ENCODE results near the gene FAM9A.

DNA sequence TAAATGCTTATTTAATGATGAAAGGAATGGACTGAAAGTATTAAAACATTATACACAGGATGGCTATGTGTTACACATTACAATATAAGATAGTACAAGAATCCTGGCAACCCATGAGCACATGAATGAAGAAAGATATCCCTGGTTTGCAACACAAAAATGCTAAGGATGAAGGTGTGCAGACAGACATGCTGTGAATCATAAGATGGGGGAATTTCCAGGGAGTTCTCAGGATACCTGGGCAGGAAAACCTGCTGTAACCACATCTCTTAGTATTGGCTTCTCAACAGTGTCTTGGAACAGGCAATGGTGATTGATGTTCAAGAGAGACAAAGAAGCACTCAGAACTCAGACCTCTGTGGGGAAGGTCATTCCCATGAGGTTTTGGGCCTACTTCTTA lies 45.4 kb downstream of the FAM9A start:
- TF ChIP-seq RCOR1 (IDR thresholded peaks at IDR 0.05; ENCODE audit: insufficient replicate concordance, low read length) (no peak), CTCF (conservative IDR thresholded peaks at IDR 0.05; ENCODE audit: low read depth, low read length) (no peak), CEBPB (IDR thresholded peaks at IDR 0.05; ENCODE audit: low read depth, low read length) (no peak), RAD21 (IDR thresholded peaks at IDR 0.05; ENCODE audit: low read length) (no peak), POLR2A (IDR thresholded peaks at IDR 0.05; ENCODE audit: low read depth, low read length) (no peak)
